HG03025 (cell line): Measurements from ENCODE around the gene MIPOL1.
"Not testable (repeated sequence)": the region's sequence is repeated elsewhere in the genome, so short reads cannot be mapped to it uniquely, and the experiment has no call there.

ENCODE experiments used
- ATAC-seq: cut with Tn5 transposase; IDR thresholded peaks from one replicate; pipeline ENCODE4 v1.9.1; 2021; ENCODE audit warnings: mild to moderate bottlenecking, moderate library complexity; ENCODE audit not compliant: unreplicated experiment, low FRiP score

The MIPOL1 gene

DNA sequence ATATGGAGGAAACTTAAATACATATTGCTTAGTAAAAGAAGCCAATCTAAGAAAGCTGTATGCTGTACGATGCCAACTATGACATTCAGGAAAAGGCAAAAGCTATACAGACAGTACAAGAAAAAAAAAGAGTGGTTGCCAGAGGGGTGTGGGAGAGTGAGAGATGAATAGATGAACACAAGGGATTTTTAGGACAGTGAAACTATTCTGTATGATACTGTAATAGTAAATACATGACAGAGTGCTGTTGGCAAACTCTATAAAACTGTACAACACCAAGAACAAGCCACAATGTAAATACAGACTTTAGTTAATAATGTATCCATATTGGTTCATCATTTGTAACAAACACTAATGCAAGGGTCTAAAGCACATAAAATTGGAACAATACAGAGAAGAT is 10.9 kb upstream of the MIPOL1 start:
- no peak for ATAC-seq

GRCh38 chr14:37187294-37187693 is 10.4 kb upstream of the MIPOL1 start:
- ATAC-seq: no peak

- not testable (repeated sequence) for ATAC-seq
Observed at GRCh38 chr14:37187840-37188577, 9.7 kb upstream of the MIPOL1 start.

GRCh38 chr14:37189733-37190132 is 8.0 kb upstream of the MIPOL1 start:
- ATAC-seq: not testable (repeated sequence)

DNA sequence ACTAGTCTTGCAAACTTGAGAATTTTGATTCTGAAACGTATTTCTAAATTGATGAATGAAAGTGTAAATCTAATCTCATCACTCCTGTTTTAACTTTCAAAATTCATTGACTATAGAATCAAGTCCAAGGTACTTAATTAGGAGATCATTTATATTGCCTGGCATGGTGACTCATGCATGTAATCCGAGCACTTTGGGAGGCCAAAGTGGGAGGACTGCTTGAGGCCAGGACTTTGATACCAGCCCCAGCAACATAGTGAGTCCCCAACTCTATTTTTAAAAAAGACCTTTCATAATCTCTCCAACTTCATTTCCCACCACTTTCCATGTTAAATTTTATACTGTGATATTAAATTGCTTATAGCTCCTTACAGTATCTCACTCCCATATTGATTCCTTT is 3.0 kb upstream of the MIPOL1 start:
- ATAC-seq: no peak

- ATAC-seq: no peak
Observed at GRCh38 chr14:37195327-37195726, 2.4 kb upstream of the MIPOL1 start.

- no peak for ATAC-seq
Observed at GRCh38 chr14:37196604-37197420, 925 bp upstream of the MIPOL1 start.

DNA sequence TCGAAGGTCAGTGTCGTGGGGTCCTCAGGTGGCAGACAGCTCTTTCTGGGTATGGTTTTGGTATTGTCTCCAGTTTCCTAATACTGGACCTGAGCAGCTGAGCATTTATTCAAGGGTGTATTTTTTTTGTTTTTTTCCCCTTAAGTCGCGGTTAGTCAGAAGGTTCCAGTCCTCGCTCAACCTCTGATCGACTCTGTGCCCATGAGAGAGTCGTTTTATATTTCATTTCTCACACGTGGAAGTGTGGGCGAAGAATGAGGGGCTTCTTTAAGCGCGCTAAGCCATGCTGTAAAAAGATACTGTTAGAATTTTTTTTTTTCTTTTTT is 499 bp downstream of the MIPOL1 start:
- ATAC-seq: no peak

- ATAC-seq: no peak
Observed at GRCh38 chr14:37198907-37199306, 1.2 kb downstream of the MIPOL1 start.

DNA sequence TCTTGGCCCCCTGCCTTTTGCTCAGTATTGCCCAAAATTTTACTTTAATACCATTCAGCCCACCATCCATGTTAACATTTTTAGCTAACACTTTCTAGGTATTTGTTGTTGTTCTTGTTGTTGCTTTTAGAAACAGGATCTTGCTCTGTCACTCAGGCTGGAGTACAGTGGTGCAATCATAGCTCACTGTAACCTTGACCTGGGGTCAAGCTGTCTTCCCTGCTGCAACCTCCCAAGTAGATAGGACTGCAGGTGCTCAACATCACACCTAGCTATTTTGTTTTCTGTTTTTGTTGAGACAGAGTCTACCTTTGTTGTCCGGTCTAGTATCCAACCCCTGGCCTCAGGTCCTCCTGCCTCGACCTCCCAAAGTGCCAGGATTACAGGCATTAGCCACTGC is 4.0 kb downstream of the MIPOL1 start:
- ATAC-seq: no peak

- no peak for ATAC-seq
Observed at GRCh38 chr14:37202265-37202664, 4.5 kb downstream of the MIPOL1 start.

DNA sequence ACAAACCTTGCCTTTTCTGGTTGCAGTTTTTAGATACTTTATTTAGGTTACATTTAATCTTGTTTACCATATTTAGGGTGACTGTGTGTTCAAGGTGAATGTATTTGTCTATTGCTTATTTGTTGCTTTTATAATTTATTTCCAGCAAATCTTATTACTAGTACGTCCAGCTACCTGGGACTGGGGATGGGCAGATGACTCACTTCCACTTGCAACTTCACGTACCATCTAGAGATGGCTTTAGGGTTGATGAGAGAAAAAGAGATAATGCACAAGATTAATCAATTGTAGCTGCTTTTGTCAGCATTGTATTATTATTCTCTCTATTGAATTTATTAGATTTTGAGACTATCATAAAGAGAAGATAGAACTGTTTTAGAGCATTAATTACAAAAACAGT is 5.1 kb downstream of the MIPOL1 start:
- ATAC-seq: no peak

DNA sequence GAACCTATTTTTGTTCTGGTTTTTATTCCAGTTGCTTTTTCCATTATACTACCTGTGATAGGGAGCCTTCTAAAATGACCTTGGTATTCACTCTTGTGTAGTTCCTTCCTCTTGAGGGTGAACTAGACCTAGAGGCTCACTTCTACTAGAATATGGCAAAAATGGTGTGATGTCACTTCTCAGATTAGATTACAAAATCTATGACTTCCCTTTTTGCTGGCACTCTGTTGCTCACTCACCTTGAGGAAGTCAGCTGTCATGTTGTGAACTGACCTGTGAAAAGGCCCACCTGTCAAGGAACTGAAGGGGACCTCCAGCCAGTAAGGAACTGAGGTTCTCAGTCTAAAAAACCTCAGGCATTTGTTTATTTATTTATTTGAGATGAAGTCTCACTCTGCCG is 5.7 kb downstream of the MIPOL1 start:
- no peak for ATAC-seq

- ATAC-seq: not testable (repeated sequence)
Observed at GRCh38 chr14:37205623-37206605, 8.2 kb downstream of the MIPOL1 start.

GRCh38 chr14:37209617-37210016 is 11.9 kb downstream of the MIPOL1 start:
- not testable (repeated sequence) for ATAC-seq

- ATAC-seq: no peak
Observed at GRCh38 chr14:37210448-37210847, 12.7 kb downstream of the MIPOL1 start.

GRCh38 chr14:37213016-37213415 is 15.3 kb downstream of the MIPOL1 start:
- no peak for ATAC-seq

GRCh38 chr14:37215345-37215744 is 17.6 kb downstream of the MIPOL1 start:
- no peak for ATAC-seq

DNA sequence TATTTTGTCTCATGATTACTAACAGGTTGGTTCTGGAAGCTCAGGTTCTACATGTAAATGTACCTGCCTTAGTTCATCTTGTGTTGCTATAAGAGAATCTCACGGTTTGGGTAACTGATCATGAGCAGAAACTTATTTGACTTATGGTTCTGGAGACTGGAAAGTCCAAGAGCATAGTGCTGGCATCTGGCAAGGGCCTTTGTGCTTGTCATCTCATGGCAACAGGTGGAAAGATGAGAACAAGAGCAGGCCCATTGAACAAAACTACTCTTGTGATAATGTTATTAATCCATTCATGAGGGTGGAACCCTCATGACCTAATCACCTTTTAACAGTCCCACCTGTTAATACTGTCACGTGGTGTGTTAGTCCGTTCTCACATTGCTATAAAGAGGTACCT is 23.3 kb downstream of the MIPOL1 start:
- ATAC-seq: no peak

DNA sequence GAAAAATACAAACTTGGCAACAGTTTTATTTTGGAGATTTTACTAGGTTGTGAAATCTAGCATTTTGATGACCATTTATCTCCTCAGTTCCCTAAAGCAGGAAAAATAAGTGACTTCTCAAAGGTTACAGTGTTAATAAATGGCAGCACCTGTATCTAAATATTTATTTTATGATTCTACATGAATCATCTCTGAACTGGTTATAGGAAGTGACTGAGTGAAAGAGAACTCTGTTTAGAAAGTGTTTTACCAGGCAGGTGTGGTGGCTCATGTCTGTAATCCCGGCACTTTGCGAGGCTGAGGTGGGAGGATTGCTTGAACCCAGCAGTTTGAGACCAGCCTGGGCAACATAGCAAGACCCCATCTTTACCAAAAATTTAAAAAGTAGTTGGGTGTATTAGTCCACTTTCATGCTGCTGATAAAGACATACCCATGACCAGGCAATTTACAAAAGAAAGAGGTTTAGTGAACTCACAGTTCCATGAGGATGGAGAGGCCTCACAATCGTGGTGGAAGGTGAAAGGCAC is 26.3 kb downstream of the MIPOL1 start:
- no peak for ATAC-seq

- not testable (repeated sequence) for ATAC-seq
Observed at GRCh38 chr14:37225668-37226067, 27.9 kb downstream of the MIPOL1 start.
